ENCODE results near the gene NADK2.

Gene NADK2

DNA sequence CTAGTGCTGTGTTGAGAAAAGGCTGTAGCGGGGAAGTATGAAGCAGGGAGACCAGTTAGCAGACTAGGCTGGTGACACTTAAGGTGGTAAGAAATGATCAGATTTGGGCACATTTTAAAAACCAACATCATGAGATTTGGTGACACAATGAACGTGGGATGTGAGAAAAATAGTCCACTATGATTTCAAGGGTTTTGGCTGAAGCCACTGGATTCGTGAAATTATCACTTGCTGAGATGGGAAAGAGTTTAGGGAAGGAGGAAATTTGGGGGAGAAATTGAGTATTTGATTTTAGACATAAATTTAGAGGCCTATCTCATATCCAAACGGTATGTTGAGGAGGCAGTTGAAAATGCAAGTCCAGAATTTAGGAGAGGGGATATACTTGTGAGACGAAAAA is 66.7 kb downstream of the NADK2 start:
- POLR2A ChIA-PET = no interaction called here
- CTCF ChIA-PET = interaction anchor here (0.6 kb wide), 2 partner anchors 119 to 555 kb away, joined by 4 to 5 read pairs; no protein-coding TSS in a partner anchor
- TF ChIP-seq CTBP1 (IDR thresholded peaks at IDR 0.05; ENCODE audit: borderline replicate concordance) (no peak), TARDBP (IDR thresholded peaks at IDR 0.05) (no peak), ELF4 (IDR thresholded peaks at IDR 0.05) (no peak), BHLHE40 (IDR thresholded peaks at IDR 0.05; ENCODE audit: borderline replicate concordance) (no peak)
- TF ChIP-seq, protein P1, sequence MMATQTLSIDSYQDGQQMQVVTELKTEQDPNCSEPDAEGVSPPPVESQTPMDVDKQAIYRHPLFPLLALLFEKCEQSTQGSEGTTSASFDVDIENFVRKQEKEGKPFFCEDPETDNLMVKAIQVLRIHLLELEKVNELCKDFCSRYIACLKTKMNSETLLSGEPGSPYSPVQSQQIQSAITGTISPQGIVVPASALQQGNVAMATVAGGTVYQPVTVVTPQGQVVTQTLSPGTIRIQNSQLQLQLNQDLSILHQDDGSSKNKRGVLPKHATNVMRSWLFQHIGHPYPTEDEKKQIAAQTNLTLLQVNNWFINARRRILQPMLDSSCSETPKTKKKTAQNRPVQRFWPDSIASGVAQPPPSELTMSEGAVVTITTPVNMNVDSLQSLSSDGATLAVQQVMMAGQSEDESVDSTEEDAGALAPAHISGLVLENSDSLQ (IDR thresholded peaks at IDR 0.05) = no peak
- no peak for DNase-seq (ENCODE audit: extremely low spot score)

DNA sequence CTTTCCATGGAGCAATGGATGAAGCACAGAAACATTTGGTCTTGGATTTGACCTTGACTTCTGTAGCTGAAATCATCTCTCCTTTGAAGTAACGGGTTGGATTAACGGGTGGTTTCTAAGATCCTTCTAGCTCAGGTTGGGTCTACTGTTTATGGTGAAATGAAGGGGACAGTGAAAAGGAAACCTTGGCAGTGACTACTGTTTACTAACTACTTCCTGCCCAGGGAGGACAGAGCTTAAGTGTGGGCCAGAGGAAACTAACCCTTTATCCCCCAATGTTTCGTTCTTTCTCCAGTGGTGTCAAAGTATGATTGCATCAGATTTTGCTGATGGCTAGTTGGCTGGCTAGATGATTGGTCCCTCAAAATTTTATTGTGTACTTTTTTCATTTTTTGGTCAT is 67.6 kb downstream of the NADK2 start:
- ChIA-PET CTCF (interaction anchor here (1.0 kb wide), 1 partner anchor 132 kb away, joined by 3 read pairs; no protein-coding TSS in a partner anchor), POLR2A (no interaction called here)
- TF ChIP-seq FOXK2 (IDR thresholded peaks at IDR 0.05) = no peak
- no peak for TF ChIP-seq TARDBP (IDR thresholded peaks at IDR 0.05)
- no peak for TF ChIP-seq FOXM1 (IDR thresholded peaks at IDR 0.05; ENCODE audit: borderline replicate concordance)
- no peak for TF ChIP-seq SP1 (IDR thresholded peaks at IDR 0.05)
- TF ChIP-seq, protein P1 (IDR thresholded peaks at IDR 0.05) = no peak
- TF ChIP-seq LEF1 (IDR thresholded peaks at IDR 0.05; ENCODE audit: borderline replicate concordance) = no peak
- no peak for TF ChIP-seq ZNF384 (IDR thresholded peaks at IDR 0.05)
- TF ChIP-seq BHLHE40 (IDR thresholded peaks at IDR 0.05; ENCODE audit: borderline replicate concordance) = no peak
- no peak for TF ChIP-seq FOXA1 (IDR thresholded peaks at IDR 0.05)
- TF ChIP-seq L3MBTL2 (conservative IDR thresholded peaks at IDR 0.05) = no peak
- no peak for TF ChIP-seq CTBP1 (IDR thresholded peaks at IDR 0.05; ENCODE audit: borderline replicate concordance)
- TF ChIP-seq NFRKB (IDR thresholded peaks at IDR 0.05) = no peak
- no peak for TF ChIP-seq ARNT (IDR thresholded peaks at IDR 0.05)
- no peak for TF ChIP-seq SUZ12 (IDR thresholded peaks at IDR 0.05)
- DNase-seq (ENCODE audit: extremely low spot score) = no peak

DNA sequence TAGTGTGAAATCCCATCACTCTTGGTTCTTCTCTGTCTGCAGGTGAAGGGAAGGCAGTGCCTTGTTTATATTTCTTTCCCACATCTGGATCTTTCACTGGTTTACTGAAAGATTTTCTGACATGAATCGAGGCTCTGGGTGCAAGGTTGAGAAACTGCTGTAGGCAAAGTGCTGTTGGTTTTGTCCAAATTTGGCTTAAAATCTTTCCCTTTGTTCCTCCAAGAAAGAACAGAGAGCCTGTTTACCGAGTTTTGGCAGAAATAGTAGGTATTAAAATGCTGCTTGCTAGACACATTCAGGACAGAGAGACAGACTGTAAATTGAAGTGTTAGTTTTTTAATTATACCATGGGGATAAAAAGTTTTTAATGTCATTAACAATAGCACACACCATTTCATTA is 68.3 kb downstream of the NADK2 start:
- POLR2A ChIA-PET = no interaction called here
- TF ChIP-seq ARNT (IDR thresholded peaks at IDR 0.05) (no peak), ELF4 (IDR thresholded peaks at IDR 0.05) (no peak), NFRKB (IDR thresholded peaks at IDR 0.05) (no peak), FOXK2 (IDR thresholded peaks at IDR 0.05) (no peak)
- no peak for DNase-seq (ENCODE audit: extremely low spot score)
- CTCF ChIA-PET = no interaction called here

DNA sequence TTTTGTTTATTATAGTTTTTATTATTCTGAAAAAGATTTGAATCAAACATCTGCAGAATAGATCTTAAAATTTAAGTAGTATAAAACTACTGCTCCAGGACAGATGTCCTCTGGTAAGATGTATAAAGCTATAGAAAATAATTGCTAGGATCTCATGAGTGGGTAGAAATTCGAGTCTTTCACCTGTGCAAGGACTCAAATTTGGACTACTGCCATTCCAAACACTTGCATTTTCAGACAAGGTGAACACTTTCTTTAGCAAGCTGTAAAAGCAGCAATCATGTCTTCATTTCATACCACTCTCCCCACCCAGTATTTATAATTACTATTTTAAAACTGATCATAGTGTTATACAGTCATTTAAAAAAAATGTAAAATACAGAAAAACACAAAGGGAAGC is 69.1 kb downstream of the NADK2 start:
- POLR2A ChIA-PET = no interaction called here
- CTCF ChIA-PET = interaction anchor here (0.5 kb wide), 1 partner anchor 347 kb away, joined by 4 read pairs; no protein-coding TSS in a partner anchor
- no peak for TF ChIP-seq CTBP1 (IDR thresholded peaks at IDR 0.05; ENCODE audit: borderline replicate concordance)
- TF ChIP-seq FOXK2 (IDR thresholded peaks at IDR 0.05) = no peak
- TF ChIP-seq HDGF (IDR thresholded peaks at IDR 0.05; ENCODE audit: borderline replicate concordance) = no peak
- no peak for TF ChIP-seq NFRKB (IDR thresholded peaks at IDR 0.05)
- TF ChIP-seq ELF4 (IDR thresholded peaks at IDR 0.05) = no peak
- no peak for TF ChIP-seq TARDBP (IDR thresholded peaks at IDR 0.05)
- TF ChIP-seq ZNF384 (IDR thresholded peaks at IDR 0.05) = no peak
- TF ChIP-seq BHLHE40 (IDR thresholded peaks at IDR 0.05; ENCODE audit: borderline replicate concordance) = no peak
- TF ChIP-seq FOXA1 (IDR thresholded peaks at IDR 0.05) = no peak
- no peak for TF ChIP-seq ARNT (IDR thresholded peaks at IDR 0.05)
- TF ChIP-seq, protein P1 (IDR thresholded peaks at IDR 0.05) = no peak
- TF ChIP-seq L3MBTL2 (conservative IDR thresholded peaks at IDR 0.05) = no peak
- no peak for DNase-seq (ENCODE audit: extremely low spot score)

DNA sequence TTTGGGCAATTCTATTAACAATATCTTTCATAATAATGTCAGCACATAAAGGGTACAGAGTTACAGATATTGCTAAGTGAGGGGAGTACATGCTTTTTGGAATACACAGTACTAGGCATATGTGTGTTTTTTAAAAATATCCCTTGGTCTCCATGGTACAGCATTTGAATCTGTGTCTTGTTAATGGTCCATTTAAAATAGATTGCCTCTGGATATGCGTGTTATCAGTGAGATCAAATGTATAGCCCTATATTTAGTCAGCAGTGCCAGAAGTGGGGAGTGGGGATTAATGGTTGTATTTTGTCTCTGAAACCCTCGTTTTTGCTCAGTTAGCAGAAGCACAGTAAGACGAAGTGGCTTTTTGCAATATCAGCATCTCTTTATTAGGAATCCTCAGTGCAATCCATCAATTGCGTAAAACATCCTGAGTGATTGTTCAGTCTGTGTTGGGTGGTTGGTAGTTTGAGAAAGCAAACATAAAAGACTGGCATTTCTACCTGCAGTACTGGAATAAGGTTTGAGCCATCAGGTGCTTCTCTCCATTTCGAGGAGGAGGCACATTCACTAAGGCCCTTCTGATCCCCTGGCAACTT is 70.8 kb downstream of the NADK2 start:
- ChIA-PET POLR2A (no interaction called here), CTCF (no interaction called here)
- DNase-seq (ENCODE audit: extremely low spot score) = no peak
- TF ChIP-seq ELF4 (IDR thresholded peaks at IDR 0.05) (no peak), FOXA1 (IDR thresholded peaks at IDR 0.05) (no peak)

DNA sequence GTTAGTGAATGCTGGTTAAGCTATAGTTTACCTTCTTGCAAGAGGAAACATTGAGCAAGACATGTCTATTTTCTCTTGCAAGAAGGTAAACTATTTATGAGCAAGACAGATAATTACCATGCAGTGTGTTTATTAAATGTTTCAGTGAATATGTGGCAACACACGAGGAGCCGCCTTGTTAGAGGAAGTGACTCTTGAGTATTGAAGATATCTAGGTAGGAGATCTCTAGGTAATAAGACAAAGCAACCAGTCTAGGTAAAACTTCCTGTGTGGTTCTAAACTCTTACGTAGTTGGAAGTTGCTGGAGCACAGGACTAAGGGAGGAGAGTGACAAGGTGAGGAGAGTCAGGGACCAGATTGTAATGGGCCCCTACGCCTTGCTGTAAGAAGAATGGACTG is 73.0 kb downstream of the NADK2 start:
- ChIA-PET CTCF (no interaction called here), POLR2A (interaction anchor here (2.7 kb wide), 1 partner anchor 17 kb away, joined by 13 read pairs; the partner anchor contains the start of genes LMBRD2 and SKP2)
- DNase-seq (ENCODE audit: extremely low spot score) = no peak
- TF ChIP-seq TARDBP (IDR thresholded peaks at IDR 0.05) (no peak), HDGF (IDR thresholded peaks at IDR 0.05; ENCODE audit: borderline replicate concordance) (no peak), BHLHE40 (IDR thresholded peaks at IDR 0.05; ENCODE audit: borderline replicate concordance) (no peak), SUZ12 (IDR thresholded peaks at IDR 0.05) (no peak), ZNF384 (IDR thresholded peaks at IDR 0.05) (no peak), ELF4 (IDR thresholded peaks at IDR 0.05) (no peak), CTBP1 (IDR thresholded peaks at IDR 0.05; ENCODE audit: borderline replicate concordance) (no peak), FOXM1 (IDR thresholded peaks at IDR 0.05; ENCODE audit: borderline replicate concordance) (no peak), ARNT (IDR thresholded peaks at IDR 0.05) (no peak), FOXK2 (IDR thresholded peaks at IDR 0.05) (no peak), LEF1 (IDR thresholded peaks at IDR 0.05; ENCODE audit: borderline replicate concordance) (no peak), SP1 (IDR thresholded peaks at IDR 0.05) (no peak)
- TF ChIP-seq, protein P1 (IDR thresholded peaks at IDR 0.05) = no peak
